HEK293 (cell line): Measurements from ENCODE around the gene NCEH1.

Source experiments
- CTCF ChIA-PET: fragments of 350-600 bp; formaldehyde crosslinking; extraction: SDS; loops from one replicate; lab custom pipeline; 2021; ENCODE audit warnings: antibody characterized with exemption; lab: Yijun Ruan, JAX
- POLR2A ChIA-PET: fragments of 300-600 bp; formaldehyde crosslinking; extraction: SDS; loops from one replicate; lab custom pipeline; 2020; ENCODE audit warnings: antibody characterized with exemption, inconsistent platforms; lab: Yijun Ruan, JAX
- H3K27ac ChIP-seq: fragments of 200-500 bp; sonication (Bioruptor generic); 2 replicates; pipeline ENCODE4 v1.5.1; 2014; ENCODE audit warnings: low read depth, low read length, control low read depth, inconsistent platforms; ENCODE audit errors: extremely low read depth
- H3K36me3 ChIP-seq, 2 experiments: fragments of 200-500 bp in 1 of 2; sonication (Bioruptor generic) in 1 of 2; 1 replicate in 1 of 2; 2 replicates in 1 of 2; pipeline ENCODE4 v1.5.1; 2014 to 2017; ENCODE audit warnings: inconsistent platforms in 2 of 2, low read length in 2 of 2; ENCODE audit not compliant: control insufficient read depth in 2 of 2, insufficient read depth in 1 of 2
- H3K4me1 ChIP-seq: fragments of 200-500 bp; sonication (Bioruptor generic); 2 replicates; pipeline ENCODE4 v1.5.1; 2014; ENCODE audit warnings: mild to moderate bottlenecking, low read length, inconsistent platforms; ENCODE audit not compliant: control insufficient read depth, insufficient read depth
- H3K4me3 ChIP-seq: 2 replicates; pipeline ENCODE4 v1.5.1; 2011; ENCODE audit warnings: low read depth, mild to moderate bottlenecking, control low read depth, low read length, moderate library complexity
- H3K9me3 ChIP-seq: fragments of 200-500 bp; sonication (Bioruptor generic); 2 replicates; pipeline ENCODE4 v1.5.1; 2014; ENCODE audit warnings: low read depth, low read length, inconsistent platforms; ENCODE audit not compliant: control insufficient read depth, insufficient read depth
- PRDM10 ChIP-seq: fragments of 450-650 bp; formaldehyde crosslinking; IDR thresholded peaks from 2 replicates; pipeline ENCODE4 v1.5.1; 2016; ENCODE audit warnings: missing biosample characterization, missing genetic modification characterization
- SP7 ChIP-seq: fragments of 450-650 bp; formaldehyde crosslinking; IDR thresholded peaks from 2 replicates; pipeline ENCODE4 v1.5.1; 2016; ENCODE audit warnings: missing biosample characterization, missing genetic modification characterization
- ZBTB17 ChIP-seq: fragments of 450-650 bp; formaldehyde crosslinking; IDR thresholded peaks from 2 replicates; pipeline ENCODE4 v1.5.1; 2016; ENCODE audit warnings: missing biosample characterization, missing genetic modification characterization
- ZFP69B ChIP-seq: fragments of 450-650 bp; formaldehyde crosslinking; IDR thresholded peaks from 2 replicates; pipeline ENCODE4 v1.5.1; 2016; ENCODE audit warnings: missing biosample characterization, missing genetic modification characterization
- ZNF146 ChIP-seq: fragments of 450-650 bp; formaldehyde crosslinking; IDR thresholded peaks from 2 replicates; pipeline ENCODE4 v1.5.1; 2016; ENCODE audit warnings: missing biosample characterization, missing genetic modification characterization
- ZNF157 ChIP-seq: fragments of 450-650 bp; formaldehyde crosslinking; IDR thresholded peaks from 2 replicates; pipeline ENCODE4 v1.5.1; 2016; ENCODE audit warnings: missing biosample characterization, missing genetic modification characterization
- ZNF18 ChIP-seq: fragments of 450-650 bp; formaldehyde crosslinking; IDR thresholded peaks from 2 replicates; pipeline ENCODE4 v1.5.1; 2016; ENCODE audit warnings: missing biosample characterization, missing genetic modification characterization
- ZNF274 ChIP-seq, 2 experiments: fragments of 200-500 bp in 1 of 2; fragments of 450-650 bp in 1 of 2; sonication (Bioruptor generic) in 1 of 2; formaldehyde crosslinking in 1 of 2; IDR thresholded peaks; 2 replicates each; pipeline versions ENCODE4 v1.5.1 to v1.6.1; 2014 to 2016; ENCODE audit warnings: borderline replicate concordance in 1 of 2, inconsistent platforms in 1 of 2, low read length in 1 of 2, missing biosample characterization in 1 of 2, missing genetic modification characterization in 1 of 2
- ZNF624 ChIP-seq: fragments of 450-650 bp; formaldehyde crosslinking; IDR thresholded peaks from 2 replicates; pipeline ENCODE4 v1.5.1; 2017; ENCODE audit warnings: missing biosample characterization, missing genetic modification characterization
- TF ChIP-seq, protein P1 (sequence below): fragments of 450-650 bp; formaldehyde crosslinking; IDR thresholded peaks from 2 replicates; pipeline ENCODE4 v1.5.1; 2016; ENCODE audit warnings: missing biosample characterization, missing genetic modification characterization
- TF ChIP-seq, protein P2 (sequence below): fragments of 450-650 bp; formaldehyde crosslinking; IDR thresholded peaks from 2 replicates; pipeline ENCODE4 v1.5.1; 2016; ENCODE audit warnings: missing biosample characterization, missing genetic modification characterization

Gene NCEH1

GRCh38 chr3:172607305-172608121 lies 103.4 kb downstream of the NCEH1 start:
- CTCF ChIA-PET: interaction anchor here (0.7 to 3.7 kb wide), 4 partner anchors 11 to 59 kb away, joined by 3 to 13 read pairs (median 4); no protein-coding TSS in a partner anchor
- POLR2A ChIA-PET: no interaction called here
- H3K4me1 ChIP-seq: no peaks in the 10 kb centered on the region
- H3K27ac ChIP-seq: no peak overlapping the region
- H3K4me3 ChIP-seq: no peak overlapping the region
- no peaks in the 10 kb centered on the region for H3K9me3 ChIP-seq
- no peaks in the 10 kb centered on the region for H3K36me3 ChIP-seq
- TF ChIP-seq, protein P1, sequence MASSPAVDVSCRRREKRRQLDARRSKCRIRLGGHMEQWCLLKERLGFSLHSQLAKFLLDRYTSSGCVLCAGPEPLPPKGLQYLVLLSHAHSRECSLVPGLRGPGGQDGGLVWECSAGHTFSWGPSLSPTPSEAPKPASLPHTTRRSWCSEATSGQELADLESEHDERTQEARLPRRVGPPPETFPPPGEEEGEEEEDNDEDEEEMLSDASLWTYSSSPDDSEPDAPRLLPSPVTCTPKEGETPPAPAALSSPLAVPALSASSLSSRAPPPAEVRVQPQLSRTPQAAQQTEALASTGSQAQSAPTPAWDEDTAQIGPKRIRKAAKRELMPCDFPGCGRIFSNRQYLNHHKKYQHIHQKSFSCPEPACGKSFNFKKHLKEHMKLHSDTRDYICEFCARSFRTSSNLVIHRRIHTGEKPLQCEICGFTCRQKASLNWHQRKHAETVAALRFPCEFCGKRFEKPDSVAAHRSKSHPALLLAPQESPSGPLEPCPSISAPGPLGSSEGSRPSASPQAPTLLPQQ (tag by site-specific recombination): peak; percentile 81
- TF ChIP-seq ZNF624 (tag by site-specific recombination) (no peak), ZBTB17 (peak; percentile 30; the same call in 1 of the 2 replicates), ZNF18 (tag by site-specific recombination) (peak; percentile 76), PRDM10 (tag by site-specific recombination) (peak; percentile 73), ZFP69B (tag by site-specific recombination) (peak; percentile 80)
- TF ChIP-seq, protein P2, sequence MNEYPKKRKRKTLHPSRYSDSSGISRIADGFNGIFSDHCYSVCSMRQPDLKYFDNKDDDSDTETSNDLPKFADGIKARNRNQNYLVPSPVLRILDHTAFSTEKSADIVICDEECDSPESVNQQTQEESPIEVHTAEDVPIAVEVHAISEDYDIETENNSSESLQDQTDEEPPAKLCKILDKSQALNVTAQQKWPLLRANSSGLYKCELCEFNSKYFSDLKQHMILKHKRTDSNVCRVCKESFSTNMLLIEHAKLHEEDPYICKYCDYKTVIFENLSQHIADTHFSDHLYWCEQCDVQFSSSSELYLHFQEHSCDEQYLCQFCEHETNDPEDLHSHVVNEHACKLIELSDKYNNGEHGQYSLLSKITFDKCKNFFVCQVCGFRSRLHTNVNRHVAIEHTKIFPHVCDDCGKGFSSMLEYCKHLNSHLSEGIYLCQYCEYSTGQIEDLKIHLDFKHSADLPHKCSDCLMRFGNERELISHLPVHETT: no peak

GRCh38 chr3:172606021-172606420 lies 104.8 kb downstream of the NCEH1 start:
- POLR2A ChIA-PET: no interaction called here
- CTCF ChIA-PET: interaction anchor here (3.7 kb wide), 1 partner anchor 10 kb away, joined by 13 read pairs; no protein-coding TSS in a partner anchor
- H3K27ac ChIP-seq: no peak overlapping the region
- H3K4me1 ChIP-seq: no peaks in the 10 kb centered on the region
- TF ChIP-seq SP7 (tag by site-specific recombination) (no peak), ZNF157 (no peak), ZNF146 (tag by site-specific recombination) (no peak), ZNF274 (IDR thresholded peaks at IDR 0.05; ENCODE audit: low read length) (no peak), ZNF274 (tag by site-specific recombination; IDR thresholded peaks at IDR 0.05; ENCODE audit: borderline replicate concordance) (no peak)
- TF ChIP-seq, all 188 proteins: peak for 0
- H3K4me3 ChIP-seq: no peak overlapping the region
- H3K9me3 ChIP-seq: no peaks in the 10 kb centered on the region
- H3K36me3 ChIP-seq: no peaks in the 10 kb centered on the region
